HL-60 (cell line): ENCODE results near the gene KRAS.

Source experiments
- DNase-seq, 2 experiments: peaks; one replicate each; pipeline ENCODE4 v3.0.0-alpha.2; 2010 to 2020; ENCODE audit warnings: low read depth in 1 of 2, low spot score in 1 of 2
- H3K27ac ChIP-seq: fragments of 250-450 bp; sonication (Bioruptor Pico); replicated peaks from 2 replicates; pipeline ENCODE4 v1.5.1; 2020; ENCODE audit warnings: mild to moderate bottlenecking, moderate library complexity
- H3K27me3 ChIP-seq: fragments of 250-450 bp; sonication (Bioruptor Pico); 2 replicates; pipeline ENCODE4 v1.5.1; 2021; ENCODE audit warnings: mild to moderate bottlenecking, moderate library complexity; ENCODE audit not compliant: insufficient read depth, poor library complexity, severe bottlenecking
- H3K4me3 ChIP-seq: replicated peaks from 2 replicates; pipeline ENCODE4 v1.5.1; 2011; ENCODE audit warnings: mild to moderate bottlenecking, control low read depth, low read length; ENCODE audit not compliant: insufficient read depth
- GABPA ChIP-seq: IDR thresholded peaks from 2 replicates; pipeline ENCODE4 v1.6.1; 2012; ENCODE audit warnings: low read depth
- POLR2AphosphoS5 ChIP-seq: IDR thresholded peaks from 2 replicates; pipeline ENCODE4 v1.6.1; 2012; ENCODE audit warnings: low read depth
- SPI1 ChIP-seq: IDR thresholded peaks from 2 replicates; pipeline ENCODE4 v1.6.1; 2012; ENCODE audit warnings: low read depth, mild to moderate bottlenecking, borderline replicate concordance
- TF ChIP-seq, protein P1 (sequence below): IDR thresholded peaks from one replicate; pipeline ENCODE4 v1.5.1; 2011; ENCODE audit warnings: low read length, control low read depth, inconsistent platforms; ENCODE audit not compliant: insufficient read depth
- TF ChIP-seq, protein P2 (sequence below): IDR thresholded peaks from 2 replicates; pipeline ENCODE4 v1.6.1; 2012; ENCODE audit warnings: low read depth; ENCODE audit not compliant: insufficient replicate concordance

Gene KRAS

DNA sequence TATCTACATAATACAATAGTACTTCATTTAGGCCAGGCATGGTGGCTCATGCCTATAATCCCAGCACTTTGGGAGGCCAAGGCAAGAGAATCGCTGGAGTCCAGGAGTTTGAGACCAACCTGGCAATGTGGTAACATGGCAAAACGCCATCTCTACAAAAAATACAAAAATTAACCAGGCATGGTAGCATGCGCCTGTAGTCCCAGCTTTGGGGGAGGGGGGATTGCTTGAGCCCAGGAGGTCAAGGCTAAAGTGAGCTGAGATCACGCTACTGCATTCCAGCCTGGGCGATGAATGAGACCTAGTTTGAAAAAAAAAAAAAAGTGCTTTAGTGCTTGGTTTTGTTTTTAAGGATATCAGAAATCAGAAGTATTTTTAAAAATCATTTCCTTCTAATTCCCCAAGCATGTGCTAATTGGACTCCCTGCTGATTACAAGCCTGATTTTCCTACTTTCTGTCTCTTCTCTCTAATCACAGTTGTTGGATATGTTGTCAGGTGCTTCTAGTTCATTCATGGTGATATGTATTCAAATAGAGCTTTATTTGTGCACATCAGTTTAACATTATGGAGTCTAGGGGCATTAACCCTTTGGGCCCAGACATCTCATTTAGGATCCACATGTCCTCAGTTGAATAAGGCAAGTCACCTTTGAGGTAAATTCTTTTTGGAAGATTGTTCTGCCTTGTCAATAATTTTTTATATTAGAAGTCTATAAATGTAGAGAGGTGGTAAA is 7.0 kb upstream of the KRAS start:
- no peak for DNase-seq

DNA sequence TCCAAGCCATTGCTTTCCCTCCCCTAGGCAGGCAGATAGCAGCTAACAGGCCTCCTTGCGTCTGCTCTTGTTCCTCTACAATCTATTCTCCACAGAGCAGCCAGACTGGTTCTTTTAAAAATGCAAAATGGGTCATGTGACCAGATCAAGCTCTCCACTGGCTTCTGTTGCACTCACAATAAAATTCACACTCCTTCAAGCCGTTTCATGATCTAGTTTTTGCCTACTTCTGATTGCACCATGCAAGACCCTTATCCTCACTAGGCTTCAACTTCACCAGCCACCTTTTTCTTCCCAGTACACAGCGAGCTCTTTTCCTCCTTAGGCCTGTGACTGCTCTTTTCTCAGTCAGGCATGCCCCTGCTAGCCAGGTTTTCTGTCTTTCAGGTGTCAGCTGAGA is 6.1 kb upstream of the KRAS start:
- H3K27ac ChIP-seq, result no peak overlapping the region
- DNase-seq, result no peak
- H3K27me3 ChIP-seq, result no peaks in the 10 kb centered on the region
- no peak overlapping the region for H3K4me3 ChIP-seq
- TF ChIP-seq SPI1, result no peak
- TF ChIP-seq, protein P1, sequence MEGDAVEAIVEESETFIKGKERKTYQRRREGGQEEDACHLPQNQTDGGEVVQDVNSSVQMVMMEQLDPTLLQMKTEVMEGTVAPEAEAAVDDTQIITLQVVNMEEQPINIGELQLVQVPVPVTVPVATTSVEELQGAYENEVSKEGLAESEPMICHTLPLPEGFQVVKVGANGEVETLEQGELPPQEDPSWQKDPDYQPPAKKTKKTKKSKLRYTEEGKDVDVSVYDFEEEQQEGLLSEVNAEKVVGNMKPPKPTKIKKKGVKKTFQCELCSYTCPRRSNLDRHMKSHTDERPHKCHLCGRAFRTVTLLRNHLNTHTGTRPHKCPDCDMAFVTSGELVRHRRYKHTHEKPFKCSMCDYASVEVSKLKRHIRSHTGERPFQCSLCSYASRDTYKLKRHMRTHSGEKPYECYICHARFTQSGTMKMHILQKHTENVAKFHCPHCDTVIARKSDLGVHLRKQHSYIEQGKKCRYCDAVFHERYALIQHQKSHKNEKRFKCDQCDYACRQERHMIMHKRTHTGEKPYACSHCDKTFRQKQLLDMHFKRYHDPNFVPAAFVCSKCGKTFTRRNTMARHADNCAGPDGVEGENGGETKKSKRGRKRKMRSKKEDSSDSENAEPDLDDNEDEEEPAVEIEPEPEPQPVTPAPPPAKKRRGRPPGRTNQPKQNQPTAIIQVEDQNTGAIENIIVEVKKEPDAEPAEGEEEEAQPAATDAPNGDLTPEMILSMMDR, result no peak
- TF ChIP-seq, protein P2, sequence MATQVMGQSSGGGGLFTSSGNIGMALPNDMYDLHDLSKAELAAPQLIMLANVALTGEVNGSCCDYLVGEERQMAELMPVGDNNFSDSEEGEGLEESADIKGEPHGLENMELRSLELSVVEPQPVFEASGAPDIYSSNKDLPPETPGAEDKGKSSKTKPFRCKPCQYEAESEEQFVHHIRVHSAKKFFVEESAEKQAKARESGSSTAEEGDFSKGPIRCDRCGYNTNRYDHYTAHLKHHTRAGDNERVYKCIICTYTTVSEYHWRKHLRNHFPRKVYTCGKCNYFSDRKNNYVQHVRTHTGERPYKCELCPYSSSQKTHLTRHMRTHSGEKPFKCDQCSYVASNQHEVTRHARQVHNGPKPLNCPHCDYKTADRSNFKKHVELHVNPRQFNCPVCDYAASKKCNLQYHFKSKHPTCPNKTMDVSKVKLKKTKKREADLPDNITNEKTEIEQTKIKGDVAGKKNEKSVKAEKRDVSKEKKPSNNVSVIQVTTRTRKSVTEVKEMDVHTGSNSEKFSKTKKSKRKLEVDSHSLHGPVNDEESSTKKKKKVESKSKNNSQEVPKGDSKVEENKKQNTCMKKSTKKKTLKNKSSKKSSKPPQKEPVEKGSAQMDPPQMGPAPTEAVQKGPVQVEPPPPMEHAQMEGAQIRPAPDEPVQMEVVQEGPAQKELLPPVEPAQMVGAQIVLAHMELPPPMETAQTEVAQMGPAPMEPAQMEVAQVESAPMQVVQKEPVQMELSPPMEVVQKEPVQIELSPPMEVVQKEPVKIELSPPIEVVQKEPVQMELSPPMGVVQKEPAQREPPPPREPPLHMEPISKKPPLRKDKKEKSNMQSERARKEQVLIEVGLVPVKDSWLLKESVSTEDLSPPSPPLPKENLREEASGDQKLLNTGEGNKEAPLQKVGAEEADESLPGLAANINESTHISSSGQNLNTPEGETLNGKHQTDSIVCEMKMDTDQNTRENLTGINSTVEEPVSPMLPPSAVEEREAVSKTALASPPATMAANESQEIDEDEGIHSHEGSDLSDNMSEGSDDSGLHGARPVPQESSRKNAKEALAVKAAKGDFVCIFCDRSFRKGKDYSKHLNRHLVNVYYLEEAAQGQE, result no peak
- no peak for TF ChIP-seq GABPA
- no peak for TF ChIP-seq POLR2AphosphoS5

More for the DNA sequence above, 7.0 kb upstream of the KRAS start:
- H3K27ac ChIP-seq, result no peak overlapping the region
- H3K27me3 ChIP-seq, result no peaks in the 10 kb centered on the region
- no peak overlapping the region for H3K4me3 ChIP-seq
- no peak for TF ChIP-seq SPI1
- TF ChIP-seq GABPA, result no peak
- TF ChIP-seq, protein P2, result no peak
- TF ChIP-seq, protein P1, result no peak
- no peak for TF ChIP-seq POLR2AphosphoS5

DNA sequence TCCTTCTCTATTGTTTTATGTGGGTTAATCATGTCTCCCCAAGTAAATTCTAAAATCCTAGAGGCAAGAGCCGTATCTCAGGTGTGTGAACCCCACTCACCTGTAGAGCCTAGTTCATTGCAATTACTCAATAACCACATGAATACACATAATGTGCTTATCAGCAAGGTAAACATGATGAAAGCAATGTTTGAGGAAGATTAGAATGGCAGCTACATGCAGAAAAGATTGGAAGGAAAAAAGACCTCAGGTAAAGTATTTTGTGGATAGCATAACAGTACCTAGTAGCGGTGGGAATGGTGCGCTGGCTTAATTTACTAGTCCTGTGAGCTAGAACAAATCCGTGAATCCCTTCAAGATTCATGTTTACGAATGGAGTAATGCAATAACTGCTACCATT is 5.3 kb upstream of the KRAS start:
- Histone ChIP-seq H3K27me3 (no peaks in the 10 kb centered on the region), H3K27ac (no peak overlapping the region), H3K4me3 (no peak overlapping the region)
- no peak for DNase-seq
- TF ChIP-seq SPI1 (no peak), GABPA (no peak), POLR2AphosphoS5 (no peak)
- TF ChIP-seq, protein P2, result no peak
- TF ChIP-seq, protein P1, result no peak
